Lower leg skin (tissue), 3 donors: Measurements from ENCODE around the gene TMTC2.

Source experiments
- CTCF ChIP-seq, 3 donors: fragments of 450-650 bp; IDR thresholded peaks; one replicate each; pipeline ENCODE4 v1.5.1; 2016; ENCODE audit warnings: antibody characterized with exemption in 3 of 3, mild to moderate bottlenecking in 3 of 3, moderate library complexity in 2 of 3
- POLR2A ChIP-seq, 2 donors: fragments of 450-650 bp; IDR thresholded peaks; one replicate each; pipeline ENCODE4 v1.6.1; 2016 to 2017; ENCODE audit warnings: antibody characterized with exemption in 2 of 2, mild to moderate bottlenecking in 1 of 2, moderate library complexity in 1 of 2

DNA sequence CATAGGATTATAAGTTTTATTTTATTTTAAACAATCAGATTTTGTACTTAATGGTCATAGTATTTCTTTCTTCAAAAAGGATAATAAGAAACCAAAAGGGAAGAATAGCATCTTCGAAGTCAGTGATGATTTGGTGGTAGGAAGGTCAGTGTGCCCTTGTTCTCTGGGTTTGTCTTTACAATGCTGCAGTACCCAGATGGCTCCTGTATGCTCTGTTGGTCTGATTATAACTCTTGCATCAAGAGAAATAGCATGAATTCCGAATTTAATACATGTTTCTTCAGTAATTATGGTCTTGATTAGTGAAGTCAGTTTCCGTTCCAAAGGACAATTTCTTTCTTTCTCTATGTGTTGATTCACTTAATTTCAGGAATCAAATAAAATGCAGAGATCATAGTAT lies 180.2 kb downstream of the TMTC2 start:
- TF ChIP-seq CTCF (IDR thresholded peaks at IDR 0.05) (no peak), POLR2A (IDR thresholded peaks at IDR 0.05) (no peak)
